ENCODE measurements around the gene CENPM. TPM values are rescaled to one million over a fixed set of nuclear protein-coding genes. Genes with fewer than 3 reads are reported as not detected.
A peak's percentile ranks its signal among the peaks of the same experiment; 100 is the strongest.

CENPM gene
- 25.6 and 26.5 TPM in 2 replicates for total RNA-seq

GRCh38 chr22:41946629-41947423, at the start of gene CENPM:
Gene CENPM, minus strand, starts transcription at chr22:41947152. Its CDS starts 76 bp downstream, at chr22:41947076.

GRCh38 chr22:41969110-41969646, 22.2 kb upstream of the CENPM start, which contains the start of gene SEPTIN3:
Gene SEPTIN3, plus strand, starts transcription at chr22:41969443. Its CDS starts 2,050 bp downstream, at chr22:41971493.

GRCh38 chr22:41951898-41952474, 5.0 kb upstream of the CENPM start, which contains the start of gene SMIM45:
Gene SMIM45, plus strand, starts transcription at chr22:41952150.

GRCh38 chr22:41915035-41915785, 31.7 kb downstream of the CENPM start, which contains the start of gene SHISA8:
Gene SHISA8, minus strand, starts transcription at chr22:41915074. Its CDS starts 407 bp downstream, at chr22:41914667.

Small RNA genes within 50 kb of the gene (small RNA-seq; reads per million reads assigned to genes)
- 3.6 reads per million, percentile 89 among the genes with 10 or more reads in this experiment for gene MIR33A

Other genes starting within 250 kb of the CENPM start
- 0.37 and 3.1 TPM in 2 replicates for gene MEI1, start 247.6 kb downstream of the CENPM start, total RNA-seq
- 7.3 and 11.9 TPM in 2 replicates for gene CCDC134, start 146.5 kb downstream of the CENPM start, total RNA-seq
- gene SREBF2, start 114.0 kb downstream of the CENPM start, total RNA-seq = 80.1 and 106 TPM in 2 replicates
- gene SHISA8, start 32.1 kb downstream of the CENPM start, total RNA-seq = not detected in 2 replicates
- 0.20 and 0.37 TPM in 2 replicates for gene TNFRSF13C, start 20.3 kb downstream of the CENPM start, total RNA-seq
- under 0.01 TPM in 1 of 2 replicates, not detected in the other for gene SEPTIN3, start 22.3 kb upstream of the CENPM start, total RNA-seq
- 0.37 TPM in 1 of 2 replicates, not detected in the other for gene WBP2NL, start 51.6 kb upstream of the CENPM start, total RNA-seq
- 40.1 and 40.9 TPM in 2 replicates for gene NAGA, start 123.7 kb upstream of the CENPM start, total RNA-seq
- gene PHETA2, start 127.1 kb upstream of the CENPM start, total RNA-seq = 10.4 and 10.7 TPM in 2 replicates
- 2.9 and 4.1 TPM in 2 replicates for gene SMDT1, start 132.5 kb upstream of the CENPM start, total RNA-seq
- gene NDUFA6, start 143.6 kb upstream of the CENPM start, total RNA-seq = 36.6 and 37.1 TPM in 2 replicates
- gene CYP2D6, start 183.7 kb upstream of the CENPM start, total RNA-seq = 0.20 and 0.37 TPM in 2 replicates